Fibroblast of villous mesenchyme (primary cell): ENCODE data around the gene SMARCD3. TPM values are rescaled to one million over a fixed set of nuclear protein-coding genes. Genes with fewer than 3 reads are reported as not detected.

ENCODE experiments used
- DNase-seq: peaks from one replicate; pipeline ENCODE4 v3.0.0-alpha.2; 2010; ENCODE audit warnings: low read depth
- H3K4me3 ChIP-seq: 2 replicates; pipeline ENCODE4 v1.5.1; 2011; ENCODE audit warnings: low read depth, mild to moderate bottlenecking, low read length
- total RNA-seq: library from RNA; depleted of rRNA; stranded (reverse); fragments of >200 nt; gene quantifications from 2 replicates; pipeline ENCODE4 v1.2.3, GENCODE V29; 2012
- TF ChIP-seq, protein P1 (sequence below): IDR thresholded peaks from 2 replicates; pipeline ENCODE4 v1.5.1; 2012; ENCODE audit warnings: low read depth, mild to moderate bottlenecking, low read length; ENCODE audit not compliant: insufficient read depth

Gene SMARCD3
- total RNA-seq, 1 donor: 32.0 TPM

DNA sequence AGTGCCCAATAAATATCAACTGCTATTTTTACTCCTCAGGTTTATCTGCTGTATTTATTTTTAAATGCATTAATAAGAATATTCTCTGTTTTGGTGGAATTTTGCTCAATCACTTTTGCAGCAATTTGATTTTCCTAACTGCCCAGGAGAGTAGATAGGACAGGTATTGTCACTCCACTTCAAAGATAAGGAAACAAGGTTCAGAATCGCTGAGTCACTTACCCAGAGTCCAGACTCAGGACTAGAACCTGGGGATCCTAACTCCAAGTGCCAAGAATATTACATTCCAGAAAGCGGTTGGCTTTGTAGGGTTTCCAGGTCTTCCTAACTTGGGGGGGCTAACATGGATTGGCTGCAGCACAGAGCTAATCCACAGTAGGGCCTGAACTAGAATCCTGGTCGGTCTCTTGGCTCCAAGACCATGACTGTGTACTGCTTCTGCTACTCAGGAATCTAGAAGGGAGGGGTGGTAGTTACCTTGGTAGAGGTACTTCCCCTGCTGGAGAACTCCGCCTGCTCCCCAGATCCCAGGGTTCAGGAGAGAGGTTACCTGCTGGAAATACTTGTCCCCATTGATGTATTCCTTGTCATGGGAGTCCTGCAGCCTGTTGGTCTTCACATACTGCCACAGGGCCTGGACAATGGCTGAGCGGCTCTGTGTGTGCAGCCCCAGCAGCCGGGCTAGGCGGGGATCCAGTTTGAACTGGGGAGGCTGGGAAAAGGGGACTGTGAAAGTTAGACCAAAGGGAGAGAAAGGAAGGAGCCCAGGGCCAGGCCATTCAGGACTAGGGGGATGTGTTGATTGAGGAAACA, 7.3 kb downstream of the SMARCD3 start:
- TF ChIP-seq, protein P1, sequence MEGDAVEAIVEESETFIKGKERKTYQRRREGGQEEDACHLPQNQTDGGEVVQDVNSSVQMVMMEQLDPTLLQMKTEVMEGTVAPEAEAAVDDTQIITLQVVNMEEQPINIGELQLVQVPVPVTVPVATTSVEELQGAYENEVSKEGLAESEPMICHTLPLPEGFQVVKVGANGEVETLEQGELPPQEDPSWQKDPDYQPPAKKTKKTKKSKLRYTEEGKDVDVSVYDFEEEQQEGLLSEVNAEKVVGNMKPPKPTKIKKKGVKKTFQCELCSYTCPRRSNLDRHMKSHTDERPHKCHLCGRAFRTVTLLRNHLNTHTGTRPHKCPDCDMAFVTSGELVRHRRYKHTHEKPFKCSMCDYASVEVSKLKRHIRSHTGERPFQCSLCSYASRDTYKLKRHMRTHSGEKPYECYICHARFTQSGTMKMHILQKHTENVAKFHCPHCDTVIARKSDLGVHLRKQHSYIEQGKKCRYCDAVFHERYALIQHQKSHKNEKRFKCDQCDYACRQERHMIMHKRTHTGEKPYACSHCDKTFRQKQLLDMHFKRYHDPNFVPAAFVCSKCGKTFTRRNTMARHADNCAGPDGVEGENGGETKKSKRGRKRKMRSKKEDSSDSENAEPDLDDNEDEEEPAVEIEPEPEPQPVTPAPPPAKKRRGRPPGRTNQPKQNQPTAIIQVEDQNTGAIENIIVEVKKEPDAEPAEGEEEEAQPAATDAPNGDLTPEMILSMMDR: no peak
- DNase-seq: no peak
- H3K4me3 ChIP-seq: no peak overlapping the region

GRCh38 chr7:151240536-151240935, 8.0 kb downstream of the SMARCD3 start:
- no peak overlapping the region for H3K4me3 ChIP-seq
- TF ChIP-seq, protein P1: no peak
- DNase-seq: no peak

- DNase-seq: no peak
- no peak overlapping the region for H3K4me3 ChIP-seq
- TF ChIP-seq, protein P1: no peak
Observed at GRCh38 chr7:151239837-151240459, 8.5 kb downstream of the SMARCD3 start.

- TF ChIP-seq, protein P1: no peak
- no peak for DNase-seq
- no peak overlapping the region for H3K4me3 ChIP-seq
Observed at GRCh38 chr7:151238924-151239836, 9.3 kb downstream of the SMARCD3 start.

GRCh38 chr7:151238190-151238810, 10.2 kb downstream of the SMARCD3 start:
- TF ChIP-seq, protein P1: no peak
- DNase-seq: no peak
- no peak overlapping the region for H3K4me3 ChIP-seq

- DNase-seq: no peak
- no peak overlapping the region for H3K4me3 ChIP-seq
- TF ChIP-seq, protein P1: no peak
Observed at GRCh38 chr7:151237244-151238189, 11.0 kb downstream of the SMARCD3 start.
